Lung (tissue), 12 donors: ENCODE results near the gene TBPL1. TPM values are rescaled to one million over a fixed set of nuclear protein-coding genes. Genes with fewer than 3 reads are reported as not detected.
"Not testable (repeated sequence)": the region's sequence is repeated elsewhere in the genome, so short reads cannot be mapped to it uniquely, and the experiment has no call there.

Experiments used
- ATAC-seq: fragments of 200-7000 bp; cut with Tn5 transposase; one replicate; pipeline ENCODE4 v1.9.1; 2020; ENCODE audit warnings: moderate number of reproducible peaks; ENCODE audit not compliant: insufficient read depth, low FRiP score
- DNase-seq, 3 donors: peaks; one replicate each; pipeline ENCODE4 v3.0.0-alpha.2; 2013 to 2017
- H3K27ac ChIP-seq, 2 donors: one replicate each; pipeline ENCODE4 v1.5.1; 2013; ENCODE audit warnings: mild to moderate bottlenecking in 2 of 2, moderate library complexity in 2 of 2, control low read depth in 1 of 2, inconsistent platforms in 1 of 2, low read depth in 1 of 2, low read length in 1 of 2
- H3K27me3 ChIP-seq, 3 donors: one replicate each; pipeline ENCODE4 v1.5.1; 2013; ENCODE audit warnings: low read length in 2 of 3; ENCODE audit not compliant: control insufficient read depth in 3 of 3, insufficient read depth in 3 of 3
- H3K36me3 ChIP-seq, 4 donors: one replicate each; pipeline ENCODE4 v1.5.1; 2013; ENCODE audit warnings: low read length in 4 of 4, mild to moderate bottlenecking in 1 of 4, moderate library complexity in 1 of 4; ENCODE audit not compliant: control insufficient read depth in 4 of 4, insufficient read depth in 4 of 4
- H3K4me1 ChIP-seq, 5 donors: one replicate each; pipeline ENCODE4 v1.5.1; 2013; ENCODE audit warnings: low read length in 5 of 5, mild to moderate bottlenecking in 2 of 5, moderate library complexity in 1 of 5; ENCODE audit not compliant: control insufficient read depth in 5 of 5, insufficient read depth in 5 of 5
- H3K4me3 ChIP-seq: one replicate; pipeline ENCODE4 v1.5.1; 2013; ENCODE audit warnings: mild to moderate bottlenecking, control low read depth, moderate library complexity
- H3K9ac ChIP-seq, 2 donors: one replicate each; pipeline ENCODE4 v1.5.1; 2013; ENCODE audit warnings: low read length in 2 of 2, control low read depth in 1 of 2; ENCODE audit not compliant: insufficient read depth in 1 of 2
- H3K9me3 ChIP-seq, 4 donors: one replicate each; pipeline ENCODE4 v1.5.1; 2013; ENCODE audit warnings: low read length in 3 of 4, mild to moderate bottlenecking in 1 of 4, moderate library complexity in 1 of 4; ENCODE audit not compliant: control insufficient read depth in 4 of 4, insufficient read depth in 3 of 4
- WGBS, 2 donors: extraction: QIAGEN DNeasy Blood & Tissue Kit; methylation state at CpG; one replicate each; pipeline ENCODE4 v1.1.7; 2013; 5-methylcytosine and 5-hydroxymethylcytosine counted together
- polyA plus RNA-seq, 2 donors: library from polyadenylated mRNA; stranded (reverse); fragments of 200-250 nt; gene quantifications; one replicate each; pipeline ENCODE4 v1.2.1, GENCODE V29; 2013
- total RNA-seq, 2 donors: library from RNA; depleted of rRNA in 1 of 2; stranded (reverse); fragments of >200 nt in 1 of 2; gene quantifications; one replicate each; pipeline ENCODE4 v1.2.1, GENCODE V29; 2014 to 2021
- TF ChIP-seq, protein P1 (sequence below): IDR thresholded peaks from 2 replicates; pipeline ENCODE4 v1.5.1; 2012; ENCODE audit warnings: mild to moderate bottlenecking; ENCODE audit errors: control extremely low read depth, extremely low read depth
- donor health status: control.
- donor health status: control.
- donor health status: Bipolar disorder and iron deficiency.
- donor health status: healthy.
- donor health status: DM: yes; HTN: yes; CAD: no.

The TBPL1 gene
- total and polyA plus RNA-seq, 4 donors, result 20.4 to 31.3 (median 23.0) TPM

DNA sequence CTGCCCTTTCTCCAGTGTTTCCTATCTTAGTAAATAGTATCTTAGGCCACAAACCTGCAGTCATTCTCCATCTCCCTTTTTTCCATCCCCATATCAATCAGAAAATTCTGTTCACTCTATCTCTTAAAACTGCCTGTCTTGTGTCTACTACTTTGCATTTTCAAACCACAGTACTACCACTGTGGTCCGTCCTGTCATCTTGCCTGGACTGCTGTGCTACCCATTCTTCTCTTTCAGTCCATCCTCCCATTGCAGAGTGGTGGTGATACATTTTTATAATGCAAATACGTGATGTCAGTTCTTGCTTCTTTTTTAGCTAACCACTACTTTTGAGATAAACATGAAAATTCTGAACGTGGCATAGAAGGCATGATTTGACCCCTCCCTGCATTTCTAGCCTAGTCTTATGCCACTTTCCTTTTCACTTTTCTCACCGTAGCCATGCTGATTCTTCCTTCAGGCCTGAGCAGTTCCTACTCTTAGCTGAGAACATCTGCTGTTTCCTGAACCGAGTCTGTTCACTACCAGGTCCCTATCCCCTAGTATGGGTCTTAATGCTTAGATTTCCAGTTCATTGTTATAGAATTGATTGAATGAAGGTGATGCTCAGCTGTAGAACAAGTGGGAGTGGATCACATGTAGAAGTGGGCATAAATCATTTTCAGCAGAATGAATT lies 13.8 kb downstream of the TBPL1 start:
- no peaks in the 10 kb centered on the region for H3K9me3 ChIP-seq
- peaks cover 0 to 3% (median 0%) of the 10 kb centered on the region in 4 donors for H3K36me3 ChIP-seq
- 76 to 83% methylated on average over 5 of the region's 5 CpGs for WGBS, 2 donors
- no peak overlapping the region for H3K9ac ChIP-seq
- H3K4me3 ChIP-seq, result no peak overlapping the region
- no peak for ATAC-seq
- H3K27me3 ChIP-seq, result no peaks in the 10 kb centered on the region
- DNase-seq, result no peak
- TF ChIP-seq, protein P1, sequence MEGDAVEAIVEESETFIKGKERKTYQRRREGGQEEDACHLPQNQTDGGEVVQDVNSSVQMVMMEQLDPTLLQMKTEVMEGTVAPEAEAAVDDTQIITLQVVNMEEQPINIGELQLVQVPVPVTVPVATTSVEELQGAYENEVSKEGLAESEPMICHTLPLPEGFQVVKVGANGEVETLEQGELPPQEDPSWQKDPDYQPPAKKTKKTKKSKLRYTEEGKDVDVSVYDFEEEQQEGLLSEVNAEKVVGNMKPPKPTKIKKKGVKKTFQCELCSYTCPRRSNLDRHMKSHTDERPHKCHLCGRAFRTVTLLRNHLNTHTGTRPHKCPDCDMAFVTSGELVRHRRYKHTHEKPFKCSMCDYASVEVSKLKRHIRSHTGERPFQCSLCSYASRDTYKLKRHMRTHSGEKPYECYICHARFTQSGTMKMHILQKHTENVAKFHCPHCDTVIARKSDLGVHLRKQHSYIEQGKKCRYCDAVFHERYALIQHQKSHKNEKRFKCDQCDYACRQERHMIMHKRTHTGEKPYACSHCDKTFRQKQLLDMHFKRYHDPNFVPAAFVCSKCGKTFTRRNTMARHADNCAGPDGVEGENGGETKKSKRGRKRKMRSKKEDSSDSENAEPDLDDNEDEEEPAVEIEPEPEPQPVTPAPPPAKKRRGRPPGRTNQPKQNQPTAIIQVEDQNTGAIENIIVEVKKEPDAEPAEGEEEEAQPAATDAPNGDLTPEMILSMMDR, result no peak
- peaks cover 0 to 10% (median 2%) of the 10 kb centered on the region in 5 donors for H3K4me1 ChIP-seq
- no peak overlapping the region for H3K27ac ChIP-seq

DNA sequence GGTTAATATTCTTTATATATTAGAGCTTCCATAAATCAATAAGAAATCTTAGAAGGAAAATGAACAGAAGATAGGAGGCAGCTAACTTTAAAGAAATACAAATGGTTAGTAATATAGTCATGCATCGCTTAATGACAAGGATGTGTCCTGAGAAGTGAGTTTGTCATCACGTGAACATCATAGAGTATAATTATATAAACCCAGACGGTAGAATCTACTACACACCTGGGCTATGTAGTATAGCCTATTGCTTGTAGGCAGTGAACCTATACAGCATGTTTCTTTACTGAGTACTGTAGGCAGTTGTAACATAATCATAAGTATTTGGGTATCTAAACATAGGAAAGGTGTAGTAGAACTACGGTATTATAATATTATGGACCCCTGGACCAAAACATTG lies 14.3 kb downstream of the TBPL1 start:
- Histone ChIP-seq H3K4me1 (peaks cover 0 to 11% (median 2%) of the 10 kb centered on the region in 5 donors), H3K27ac (no peak overlapping the region), H3K36me3 (peaks cover 0 to 3% (median 0%) of the 10 kb centered on the region in 4 donors), H3K4me3 (no peak overlapping the region), H3K9me3 (no peaks in the 10 kb centered on the region), H3K27me3 (no peaks in the 10 kb centered on the region), H3K9ac (no peak overlapping the region)
- TF ChIP-seq, protein P1, result no peak
- 97 to 98% methylated on average over 4 of the region's 4 CpGs for WGBS, 2 donors
- ATAC-seq, result no peak
- DNase-seq, result no peak

DNA sequence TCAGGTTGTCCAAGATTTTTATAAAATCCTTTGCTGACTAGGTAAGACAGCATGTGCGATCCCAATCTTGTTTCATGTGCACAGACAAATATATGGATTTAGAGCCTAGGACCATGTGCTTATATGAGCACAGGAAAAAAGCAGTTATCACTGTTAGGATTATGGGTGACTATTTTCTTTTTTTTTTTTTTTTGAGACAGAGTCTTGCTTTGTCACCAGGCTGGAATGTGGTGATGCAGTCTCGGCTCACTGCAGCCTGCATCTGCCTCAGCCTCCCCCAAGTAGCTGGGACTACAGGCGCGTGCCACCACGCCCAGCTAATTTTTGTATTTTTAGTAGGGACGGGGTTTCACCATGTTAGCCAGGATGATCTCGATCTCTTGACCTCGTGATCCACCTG lies 14.8 kb downstream of the TBPL1 start:
- H3K27me3 ChIP-seq, H3K36me3 ChIP-seq, DNase-seq, ATAC-seq, H3K9ac ChIP-seq, H3K27ac ChIP-seq, H3K4me3 ChIP-seq, H3K9me3 ChIP-seq: not testable (repeated sequence)
- peaks cover 0 to 11% (median 2%) of the 10 kb centered on the region in 5 donors for H3K4me1 ChIP-seq
- 94 to 96% methylated on average over 8 of the region's 8 CpGs for WGBS, 2 donors

DNA sequence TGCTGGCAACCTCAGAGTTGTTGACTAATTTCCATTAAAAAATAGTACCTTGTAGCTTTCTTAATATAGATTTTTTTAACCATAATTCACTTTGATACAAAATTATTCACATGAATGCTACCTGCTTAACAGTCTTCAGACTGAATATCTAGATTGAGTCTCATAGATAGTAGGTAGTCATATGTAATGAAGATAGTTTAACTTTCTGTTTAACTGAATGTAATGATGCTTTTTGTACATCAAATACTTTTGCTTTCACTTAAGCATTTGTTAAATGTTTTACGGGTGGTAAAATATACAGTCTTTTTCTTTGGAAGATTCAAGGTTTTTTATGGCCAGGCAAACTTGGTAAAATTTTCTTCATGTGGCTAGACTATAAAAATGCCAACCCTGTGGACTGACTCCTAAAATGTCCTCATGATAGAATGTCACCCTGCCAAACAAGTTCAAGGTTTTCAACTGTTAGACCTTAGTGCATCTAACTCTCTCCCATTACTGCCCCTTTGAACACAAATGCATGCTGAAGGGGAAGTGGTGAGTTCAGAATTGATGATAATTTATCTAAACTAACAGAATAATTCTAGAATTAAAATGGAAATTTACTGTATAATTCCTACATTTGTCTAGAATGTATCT lies 16.4 kb downstream of the TBPL1 start:
- no peak overlapping the region for H3K27ac ChIP-seq
- TF ChIP-seq, protein P1, result no peak
- H3K4me1 ChIP-seq, result peaks cover 0 to 11% (median 0%) of the 10 kb centered on the region in 5 donors
- DNase-seq (no peak), ATAC-seq (no peak)
- H3K9me3 ChIP-seq, result no peaks in the 10 kb centered on the region
- H3K4me3 ChIP-seq, result no peak overlapping the region
- H3K36me3 ChIP-seq, result peaks cover 0 to 3% (median 0%) of the 10 kb centered on the region in 4 donors
- no peak overlapping the region for H3K9ac ChIP-seq
- 68 to 69% methylated on average over 1 of the region's 1 CpG for WGBS, 2 donors
- no peaks in the 10 kb centered on the region for H3K27me3 ChIP-seq
